Measurements from ENCODE around the gene HEXD.

The HEXD gene

GRCh38 chr17:82414548-82415281 is 3.4 kb upstream of the HEXD start:
- peak; percentile 56 to 70 (median 60) for DNase-seq (ENCODE audit: low read depth in 3 of 3)

DNA sequence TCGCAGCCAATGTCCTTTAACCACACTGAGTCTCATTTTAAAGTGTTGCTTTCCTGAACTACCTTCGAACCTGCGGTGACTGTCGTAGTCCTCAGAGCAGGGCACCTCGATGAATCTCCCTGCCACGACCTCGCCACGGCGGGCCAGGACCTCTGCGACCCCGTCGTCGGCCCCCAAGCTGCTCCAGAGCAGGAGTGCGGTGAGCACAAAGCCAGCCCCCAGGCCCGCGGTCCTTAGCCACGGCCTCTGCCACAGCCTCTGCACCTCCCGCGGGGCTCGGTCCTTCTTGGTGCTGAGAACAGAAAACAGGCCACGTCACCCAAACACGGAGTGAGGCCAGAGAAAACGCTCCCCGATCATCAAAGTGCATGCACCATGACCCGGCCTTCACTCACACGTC is 2.8 kb upstream of the HEXD start:
- no peak for DNase-seq (ENCODE audit: low read depth in 3 of 3)

DNA sequence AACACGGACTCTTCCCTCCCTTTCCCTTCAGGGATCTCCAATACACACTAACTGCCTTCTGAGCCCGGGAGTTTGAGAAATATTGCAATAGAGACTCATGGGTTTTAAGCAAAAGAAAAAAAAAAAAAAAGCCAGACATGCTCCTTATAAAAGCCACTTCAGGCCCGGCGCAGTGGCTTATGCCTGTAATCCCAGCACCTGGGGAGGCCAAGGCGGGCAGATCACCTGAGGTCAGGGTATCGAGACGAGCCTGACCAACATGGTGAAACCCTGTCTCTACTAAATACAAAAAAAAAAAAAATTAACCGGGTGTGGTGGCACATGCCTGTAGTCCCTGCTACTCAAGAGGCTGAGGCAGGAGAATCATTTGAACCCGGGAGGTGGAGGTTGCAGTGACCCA is 2.4 kb upstream of the HEXD start:
- no peak for DNase-seq (ENCODE audit: low read depth in 3 of 3)

- no peak for DNase-seq (ENCODE audit: low read depth in 3 of 3)
Measured at GRCh38 chr17:82416264-82416663, 1.9 kb upstream of the HEXD start.

DNA sequence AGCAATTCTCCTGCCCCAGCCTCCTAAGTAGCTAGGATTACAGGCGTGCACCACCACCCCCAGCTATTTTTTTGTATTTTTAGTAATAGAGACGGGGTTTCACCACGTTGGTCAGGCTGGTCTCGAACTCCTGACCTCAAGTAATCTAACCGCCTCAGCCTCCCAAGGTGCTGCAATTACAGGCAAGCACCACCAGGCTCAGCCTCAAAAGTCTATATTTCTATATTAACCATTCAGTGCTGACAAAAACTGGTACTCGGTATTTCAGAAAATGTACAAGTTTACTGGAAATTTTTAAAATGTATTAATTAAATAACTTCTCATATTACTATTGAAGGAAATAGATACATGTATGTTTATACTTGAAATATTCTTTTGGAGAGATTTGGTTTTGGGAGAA is 1.4 kb upstream of the HEXD start:
- DNase-seq (ENCODE audit: low read depth in 3 of 3) = no peak

DNA sequence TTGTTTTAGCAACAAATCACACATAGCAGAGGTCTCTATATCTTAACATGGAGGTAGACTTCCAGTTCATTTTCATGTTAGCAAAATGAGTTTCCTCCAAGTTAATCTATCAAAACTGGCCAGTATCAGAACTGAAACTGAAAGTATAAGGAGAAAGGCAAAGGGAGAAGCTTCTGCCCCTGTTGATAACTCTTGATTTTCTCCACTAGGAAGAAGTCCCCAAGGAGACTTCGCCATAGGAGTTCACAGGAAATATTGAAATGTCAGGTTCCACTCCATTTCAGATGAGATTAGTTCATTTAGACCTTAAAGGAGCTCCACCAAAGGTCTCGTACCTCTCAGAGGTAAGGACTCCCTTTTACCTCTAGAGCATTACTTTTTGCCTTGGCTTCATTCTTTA is 1.4 kb downstream of the HEXD start:
- no peak for DNase-seq (ENCODE audit: low read depth in 3 of 3)

- peak; percentile 18 to 59 (median 31) for DNase-seq (ENCODE audit: low read depth in 3 of 3)
Measured at GRCh38 chr17:82424001-82424862, 6.1 kb downstream of the HEXD start.

GRCh38 chr17:82424863-82425159 is 6.7 kb downstream of the HEXD start:
- no peak for DNase-seq (ENCODE audit: low read depth in 3 of 3)

DNA sequence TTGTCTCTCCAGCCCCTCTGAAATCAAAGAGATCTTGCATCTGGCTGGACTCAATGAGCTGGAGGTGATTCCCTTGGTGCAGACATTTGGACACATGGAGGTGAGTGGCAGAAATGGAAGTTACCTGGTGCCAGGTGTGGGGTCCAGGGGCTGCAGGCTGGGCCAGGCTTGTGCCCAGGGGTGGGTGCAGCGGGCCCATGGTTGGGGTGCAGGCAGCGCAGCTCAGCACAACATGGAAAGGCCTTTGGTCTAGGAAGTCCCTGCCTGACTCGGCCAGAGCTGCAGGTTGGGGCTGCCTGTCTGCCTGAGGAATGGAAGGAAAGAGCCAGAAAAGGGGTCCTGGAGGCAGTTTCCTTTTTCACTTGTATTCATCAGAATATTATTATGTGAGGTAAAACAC is 10.4 kb downstream of the HEXD start:
- no peak for DNase-seq (ENCODE audit: low read depth in 3 of 3)

DNA sequence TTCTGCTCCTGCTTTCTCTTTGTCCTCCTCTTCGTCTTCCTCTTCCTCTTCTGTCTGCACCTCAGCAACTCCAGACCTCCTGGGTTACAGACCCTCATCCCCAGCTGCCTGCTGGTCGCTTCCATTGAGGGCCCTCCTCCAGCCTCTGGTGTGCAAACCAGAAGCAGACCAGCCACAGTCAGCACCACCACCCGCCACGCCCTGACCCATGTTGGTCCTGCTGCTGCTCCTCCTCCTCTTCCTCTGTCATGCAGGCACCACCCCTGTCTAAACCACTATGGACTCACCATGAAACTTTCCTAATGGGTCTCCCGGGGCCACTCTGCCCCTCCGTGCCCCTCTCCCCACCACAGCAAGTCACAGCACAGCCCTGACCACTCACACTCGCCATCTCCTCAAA is 11.7 kb downstream of the HEXD start:
- no peak for DNase-seq (ENCODE audit: low read depth in 3 of 3)

DNA sequence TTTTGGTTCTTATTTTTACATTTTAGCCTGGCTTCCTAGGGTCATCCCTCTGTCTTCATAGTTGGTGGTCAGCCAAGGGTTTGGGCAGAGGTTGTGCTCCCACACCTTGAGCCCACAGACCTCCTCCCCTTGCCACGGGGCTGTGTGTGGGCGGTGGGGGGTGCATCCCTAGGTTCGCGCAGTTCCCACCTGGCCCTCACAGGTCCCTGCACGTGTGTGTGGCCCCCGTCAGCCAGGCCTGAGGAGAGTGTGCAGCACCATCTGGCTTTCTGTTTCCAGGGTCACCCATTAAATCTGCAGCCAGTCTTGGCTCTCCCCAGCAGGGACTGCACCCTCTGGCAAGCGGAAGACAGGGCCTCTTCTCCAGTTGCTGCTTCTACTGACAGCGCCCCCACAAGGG is 13.9 kb downstream of the HEXD start:
- DNase-seq (ENCODE audit: low read depth in 3 of 3) = no peak

DNA sequence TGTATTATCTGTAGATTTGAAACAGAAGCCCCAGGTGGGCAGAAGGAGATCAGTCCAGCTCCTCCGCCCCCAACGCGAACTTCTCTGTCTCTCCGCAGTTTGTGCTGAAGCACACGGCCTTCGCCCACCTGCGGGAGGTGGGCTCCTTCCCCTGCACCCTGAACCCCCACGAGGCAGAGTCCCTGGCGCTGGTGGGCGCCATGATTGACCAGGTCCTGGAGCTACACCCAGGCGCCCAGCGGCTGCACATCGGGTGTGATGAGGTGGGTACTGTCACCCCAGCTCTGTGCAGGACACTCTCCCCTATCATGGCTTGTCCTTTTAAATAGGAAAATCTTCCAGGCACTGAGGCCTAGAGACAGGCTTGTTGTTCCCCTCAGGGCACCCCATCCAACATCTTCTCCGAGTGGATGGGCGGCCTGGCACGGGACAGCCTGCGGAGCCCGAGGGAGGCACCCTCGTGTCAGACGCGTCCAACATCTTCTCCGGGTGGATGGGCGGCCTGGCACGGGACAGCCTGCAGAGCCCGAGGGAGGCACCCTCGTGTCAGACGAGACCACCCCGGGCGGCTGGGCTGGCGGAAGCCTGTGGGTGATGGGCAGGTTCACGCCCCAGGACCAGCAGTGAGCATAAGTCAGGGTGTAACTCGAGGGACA is 15.5 kb downstream of the HEXD start:
- DNase-seq (ENCODE audit: low read depth in 3 of 3) = no peak

DNA sequence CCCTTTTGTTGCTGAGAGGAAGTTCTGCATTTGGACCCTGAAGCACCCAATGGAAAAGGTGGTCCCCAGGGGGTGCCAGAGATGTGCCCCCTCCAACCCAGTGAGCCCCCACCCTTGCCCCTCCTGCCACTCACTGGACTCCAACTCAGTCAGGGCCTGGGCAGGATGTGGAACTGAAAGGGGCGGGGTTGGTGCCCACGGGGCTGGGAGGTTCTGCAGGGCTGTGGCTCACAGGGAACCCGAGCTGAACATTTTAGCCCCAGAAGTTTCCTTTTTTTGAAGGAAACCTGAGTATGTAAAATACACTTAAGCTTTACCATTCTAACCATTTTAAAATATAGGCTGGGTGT is 16.0 kb downstream of the HEXD start:
- no peak for DNase-seq (ENCODE audit: low read depth in 3 of 3)

- DNase-seq (ENCODE audit: low read depth in 3 of 3) = no peak
Measured at GRCh38 chr17:82435103-82435502, 17.0 kb downstream of the HEXD start.

- DNase-seq (ENCODE audit: low read depth in 3 of 3) = no peak
Measured at GRCh38 chr17:82435601-82436583, 17.7 kb downstream of the HEXD start.

- DNase-seq (ENCODE audit: low read depth in 3 of 3) = no peak
Measured at GRCh38 chr17:82436601-82437324, 18.6 kb downstream of the HEXD start.

DNA sequence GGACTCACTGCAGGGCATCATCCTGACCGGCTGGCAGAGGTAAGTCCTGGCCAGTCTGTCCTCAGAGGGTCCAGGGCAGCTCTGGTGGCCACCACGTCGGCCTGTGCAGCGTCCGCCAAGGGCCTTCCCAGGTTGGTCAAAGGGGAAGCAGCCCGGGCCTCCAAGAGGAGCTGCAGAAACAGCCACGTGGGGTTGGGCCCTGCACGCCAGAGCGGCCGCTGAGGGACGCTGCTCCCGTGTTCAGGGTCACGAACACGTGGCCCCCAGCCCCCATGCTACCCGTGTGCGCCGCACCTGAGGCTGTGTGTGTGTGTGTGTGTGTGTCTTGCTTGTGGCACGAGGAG is 19.1 kb downstream of the HEXD start:
- DNase-seq (ENCODE audit: low read depth in 3 of 3) = no peak

DNA sequence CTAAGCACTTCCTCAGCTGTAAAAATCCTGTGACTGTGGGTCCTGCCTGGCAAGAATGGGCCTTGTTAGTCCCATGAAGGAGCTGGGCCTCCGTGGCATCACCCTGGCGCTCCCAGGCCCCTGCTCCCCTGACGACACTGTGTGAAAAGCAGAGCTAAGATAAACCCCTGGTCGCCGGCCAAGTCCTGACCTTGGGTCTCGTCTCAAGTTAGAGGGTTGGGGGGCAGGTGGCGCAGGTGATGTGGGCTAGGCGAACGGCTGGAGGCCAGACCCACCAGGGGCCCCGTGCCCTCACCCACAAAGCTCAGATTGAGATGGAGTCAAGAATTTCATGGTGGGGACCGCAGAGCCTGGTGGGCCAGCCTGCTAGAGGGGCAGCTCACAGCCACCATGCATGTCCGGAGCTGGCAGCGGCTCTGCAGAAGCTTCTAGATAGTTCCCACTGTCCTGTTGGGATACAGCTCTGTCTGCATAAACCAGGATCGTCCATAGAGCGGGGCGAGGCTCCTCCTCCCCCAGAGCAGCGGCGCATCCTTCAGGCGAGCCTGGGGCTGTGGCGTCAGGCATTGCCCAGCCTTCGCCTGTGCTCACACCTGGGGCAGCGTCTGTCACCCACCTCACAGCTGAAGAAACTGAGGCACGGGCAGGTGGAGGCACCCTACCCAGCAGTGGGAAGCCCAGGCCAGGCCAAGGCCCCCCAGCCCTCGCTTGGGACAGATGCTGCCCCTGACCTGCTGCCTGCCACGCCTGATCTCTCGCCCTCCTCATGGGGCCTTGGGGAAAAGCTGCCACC is 20.4 kb downstream of the HEXD start:
- no peak for DNase-seq (ENCODE audit: low read depth in 3 of 3)

GRCh38 chr17:82439194-82439828 is 21.2 kb downstream of the HEXD start:
- DNase-seq (ENCODE audit: low read depth in 3 of 3) = no peak

GRCh38 chr17:82439829-82440365 is 21.8 kb downstream of the HEXD start:
- no peak for DNase-seq (ENCODE audit: low read depth in 3 of 3)

All from stimulated activated CD4-positive, alpha-beta T cell treated with anti-CD3 and anti-CD28 coated beads, TNF-alpha, amount 100 ng/mL, for 24 hours (primary cell).